Measurements from ENCODE around the gene PHF21A.

DNA sequence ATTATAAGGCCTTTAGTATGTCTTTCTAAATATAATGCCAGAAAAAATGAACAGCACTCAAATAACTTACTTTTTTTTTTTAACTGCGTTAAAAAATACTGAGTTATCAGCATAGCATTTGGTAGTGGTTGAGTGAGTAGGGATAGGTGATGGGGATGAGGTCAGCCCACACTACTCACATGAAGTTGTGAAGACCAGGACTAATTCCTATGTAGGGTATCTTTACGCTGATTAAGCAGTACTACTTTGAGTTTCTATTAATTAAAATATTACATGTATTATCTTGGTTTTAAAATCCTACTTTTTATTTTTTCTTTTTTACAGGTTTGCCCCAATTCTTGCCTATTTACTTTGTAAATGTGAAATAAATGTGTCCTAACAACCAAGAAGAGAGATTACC lies 13.5 kb downstream of the PHF21A start:
- TF ChIP-seq, protein P1, sequence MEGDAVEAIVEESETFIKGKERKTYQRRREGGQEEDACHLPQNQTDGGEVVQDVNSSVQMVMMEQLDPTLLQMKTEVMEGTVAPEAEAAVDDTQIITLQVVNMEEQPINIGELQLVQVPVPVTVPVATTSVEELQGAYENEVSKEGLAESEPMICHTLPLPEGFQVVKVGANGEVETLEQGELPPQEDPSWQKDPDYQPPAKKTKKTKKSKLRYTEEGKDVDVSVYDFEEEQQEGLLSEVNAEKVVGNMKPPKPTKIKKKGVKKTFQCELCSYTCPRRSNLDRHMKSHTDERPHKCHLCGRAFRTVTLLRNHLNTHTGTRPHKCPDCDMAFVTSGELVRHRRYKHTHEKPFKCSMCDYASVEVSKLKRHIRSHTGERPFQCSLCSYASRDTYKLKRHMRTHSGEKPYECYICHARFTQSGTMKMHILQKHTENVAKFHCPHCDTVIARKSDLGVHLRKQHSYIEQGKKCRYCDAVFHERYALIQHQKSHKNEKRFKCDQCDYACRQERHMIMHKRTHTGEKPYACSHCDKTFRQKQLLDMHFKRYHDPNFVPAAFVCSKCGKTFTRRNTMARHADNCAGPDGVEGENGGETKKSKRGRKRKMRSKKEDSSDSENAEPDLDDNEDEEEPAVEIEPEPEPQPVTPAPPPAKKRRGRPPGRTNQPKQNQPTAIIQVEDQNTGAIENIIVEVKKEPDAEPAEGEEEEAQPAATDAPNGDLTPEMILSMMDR (optimal IDR thresholded peaks at IDR 0.05 in 1 of 3, IDR thresholded peaks at IDR 0.05 in 1 of 3, conservative IDR thresholded peaks at IDR 0.05 in 1 of 3; ENCODE audit: extremely low read depth in 1 of 3, insufficient read depth in 2 of 3, low read length in 3 of 3), result no peak
- no peak for TF ChIP-seq EZH2 (IDR thresholded peaks at IDR 0.05; ENCODE audit: low read length)

Measured in keratinocyte (primary cell).